Stimulated activated CD4-positive, alpha-beta T cell treated with anti-CD3 and anti-CD28 coated beads, Interleukin-12 subunit alpha, Interleukin-12 subunit beta, amount 100 ng/mL, for 24 hours (primary cell): Measurements from ENCODE around the gene XIRP2.
"Not testable (repeated sequence)": the region's sequence is repeated elsewhere in the genome, so short reads cannot be mapped to it uniquely, and the experiment has no call there.

Experiments used
- DNase-seq, 2 experiments: peaks; one replicate each; pipeline ENCODE4 v3.0.0-alpha.2; 2020; ENCODE audit warnings: low read depth in 2 of 2

The XIRP2 gene

DNA sequence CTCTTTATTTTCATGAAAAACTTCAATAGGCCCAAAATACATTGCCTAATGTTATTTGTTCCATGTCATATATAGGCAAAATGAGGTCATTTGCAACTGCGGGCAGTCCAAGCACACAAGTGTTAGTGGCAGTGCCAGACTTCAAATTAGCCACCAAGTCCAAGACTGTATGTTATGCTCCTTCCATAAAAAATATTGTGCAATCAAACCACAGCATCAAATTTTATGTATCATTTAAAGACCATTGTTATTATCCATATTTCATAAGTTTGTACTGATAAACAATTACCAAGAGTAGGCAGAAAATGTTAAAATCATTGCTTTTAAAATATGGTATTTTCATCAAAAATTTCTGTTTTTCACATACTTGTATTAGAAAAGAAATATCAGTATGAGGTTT, 54.1 kb downstream of the XIRP2 start:
- DNase-seq: no peak

DNA sequence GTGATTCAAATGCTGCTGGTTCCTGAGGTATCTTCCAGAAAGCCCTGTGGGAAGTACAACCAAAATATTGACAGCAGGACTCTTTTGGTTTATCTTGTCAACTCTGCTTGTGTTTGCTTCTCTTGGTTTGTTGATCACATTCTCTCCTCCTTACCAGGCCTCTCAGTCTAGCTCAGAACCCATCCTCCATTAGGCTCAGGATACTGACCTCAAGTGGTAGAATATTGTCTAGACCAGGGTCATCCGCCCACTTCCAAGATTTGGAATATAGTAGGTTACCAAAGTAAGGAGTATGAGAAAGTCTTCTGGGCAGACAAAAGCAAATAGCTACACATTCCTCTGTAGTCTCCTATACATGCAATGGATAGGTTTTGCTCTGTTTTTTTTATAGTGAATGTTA, 56.6 kb downstream of the XIRP2 start:
- DNase-seq: no peak

GRCh38 chr2:166957686-166958085, 69.4 kb downstream of the XIRP2 start:
- no peak for DNase-seq

DNA sequence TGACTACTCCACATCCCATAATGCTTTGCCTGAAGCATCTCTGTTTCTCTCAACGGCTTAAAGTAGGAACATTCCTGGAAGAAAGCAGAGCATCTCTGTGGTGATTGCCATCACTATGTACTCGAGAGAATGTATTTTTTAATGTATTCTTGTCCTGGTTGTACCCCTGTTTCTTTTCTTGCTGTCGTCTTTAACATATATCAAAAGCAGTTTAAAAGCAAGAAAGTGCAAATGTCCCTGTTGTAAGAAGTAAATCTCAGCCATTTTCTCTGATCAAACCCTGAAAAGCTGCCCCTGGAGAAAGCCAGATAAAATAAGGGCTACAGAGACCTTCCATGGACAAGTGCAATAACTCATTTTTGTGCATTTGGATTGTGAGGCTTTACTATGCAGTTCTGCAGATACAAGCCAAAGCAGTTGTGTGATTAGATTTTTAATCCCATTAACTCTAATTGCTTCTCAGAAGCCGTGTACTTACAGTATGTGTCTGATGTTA, 70.8 kb downstream of the XIRP2 start:
- no peak for DNase-seq

DNA sequence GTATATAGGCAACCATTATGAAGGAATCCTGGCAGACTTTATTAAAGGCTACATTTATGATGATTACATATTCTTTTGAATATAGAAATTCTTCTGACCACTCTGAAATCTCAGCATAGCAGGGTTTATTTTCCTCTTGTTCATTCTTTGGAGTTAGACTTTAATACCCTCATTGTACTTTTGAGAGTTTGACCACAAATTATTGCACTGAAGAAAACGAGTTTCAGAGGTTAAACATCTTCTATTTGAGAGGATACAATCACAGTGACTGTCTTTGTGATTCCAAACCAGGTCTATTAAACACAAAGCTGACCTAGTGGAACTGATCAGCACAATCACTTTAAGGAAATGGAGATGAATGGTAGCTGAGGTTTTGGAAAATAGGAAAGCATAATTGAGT, 71.3 kb downstream of the XIRP2 start:
- no peak for DNase-seq

- DNase-seq: no peak
Observed at GRCh38 chr2:166960702-166961270, 72.5 kb downstream of the XIRP2 start.

DNA sequence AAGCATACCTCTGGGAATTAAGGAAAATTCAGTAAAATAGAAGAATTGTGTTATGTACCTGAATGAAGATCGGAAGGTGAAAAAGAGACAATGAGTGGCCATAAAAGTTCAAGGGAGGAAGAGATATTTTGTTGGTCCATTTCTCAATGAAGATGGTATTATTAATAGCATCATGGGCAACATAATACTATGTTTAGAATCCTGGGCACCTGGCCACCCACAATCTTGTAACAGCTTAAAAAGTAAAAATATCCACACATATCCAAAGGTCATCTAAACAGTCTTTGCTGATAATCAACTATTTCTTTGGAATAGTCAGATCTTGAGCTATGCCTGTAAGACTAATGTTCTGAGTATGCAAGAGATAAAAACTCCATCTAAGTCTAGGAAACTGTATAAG, 73.7 kb downstream of the XIRP2 start:
- DNase-seq: no peak

DNA sequence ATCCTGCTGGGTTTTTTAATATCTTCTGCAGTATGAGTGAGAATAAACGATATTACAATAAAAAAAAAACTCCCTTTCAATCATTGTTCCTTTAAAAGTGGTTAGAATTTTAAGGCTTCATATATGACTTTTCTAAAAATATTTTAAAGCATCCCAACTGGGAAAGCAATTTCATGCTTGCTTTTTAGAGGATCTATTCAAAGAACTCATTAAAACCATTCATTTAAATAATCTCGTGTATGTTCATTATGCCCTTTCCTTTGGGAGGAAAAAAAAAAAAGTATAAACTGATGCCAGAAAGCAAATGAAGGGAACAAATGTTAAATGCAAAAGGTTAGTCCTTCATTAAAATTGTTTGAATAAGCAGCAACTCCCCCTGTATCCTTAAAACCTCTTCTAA, 81.2 kb downstream of the XIRP2 start:
- no peak for DNase-seq

DNA sequence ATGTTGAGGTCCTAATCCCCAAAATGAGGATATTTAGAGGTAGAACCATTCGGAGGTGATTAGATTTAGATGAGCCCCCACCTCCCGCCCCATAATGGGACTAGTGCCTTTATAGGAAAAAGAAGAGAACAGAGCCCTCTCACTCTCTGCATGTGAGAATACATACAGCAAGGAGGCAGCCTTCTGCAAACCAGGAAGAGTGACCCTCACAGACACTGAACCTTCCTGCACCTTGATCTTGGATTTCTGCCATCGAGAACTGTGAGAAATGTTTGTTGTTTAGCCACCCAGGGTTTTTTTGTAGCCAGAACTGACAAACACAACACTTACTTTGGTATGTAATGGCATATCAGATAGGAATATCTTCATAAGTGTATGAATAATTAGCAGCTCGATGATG, 83.7 kb downstream of the XIRP2 start:
- no peak for DNase-seq

- DNase-seq: no peak
Observed at GRCh38 chr2:166972418-166972817, 84.1 kb downstream of the XIRP2 start.

- DNase-seq: no peak
Observed at GRCh38 chr2:166984188-166984587, 95.9 kb downstream of the XIRP2 start.

GRCh38 chr2:166984797-166985196, 96.5 kb downstream of the XIRP2 start:
- DNase-seq: no peak

DNA sequence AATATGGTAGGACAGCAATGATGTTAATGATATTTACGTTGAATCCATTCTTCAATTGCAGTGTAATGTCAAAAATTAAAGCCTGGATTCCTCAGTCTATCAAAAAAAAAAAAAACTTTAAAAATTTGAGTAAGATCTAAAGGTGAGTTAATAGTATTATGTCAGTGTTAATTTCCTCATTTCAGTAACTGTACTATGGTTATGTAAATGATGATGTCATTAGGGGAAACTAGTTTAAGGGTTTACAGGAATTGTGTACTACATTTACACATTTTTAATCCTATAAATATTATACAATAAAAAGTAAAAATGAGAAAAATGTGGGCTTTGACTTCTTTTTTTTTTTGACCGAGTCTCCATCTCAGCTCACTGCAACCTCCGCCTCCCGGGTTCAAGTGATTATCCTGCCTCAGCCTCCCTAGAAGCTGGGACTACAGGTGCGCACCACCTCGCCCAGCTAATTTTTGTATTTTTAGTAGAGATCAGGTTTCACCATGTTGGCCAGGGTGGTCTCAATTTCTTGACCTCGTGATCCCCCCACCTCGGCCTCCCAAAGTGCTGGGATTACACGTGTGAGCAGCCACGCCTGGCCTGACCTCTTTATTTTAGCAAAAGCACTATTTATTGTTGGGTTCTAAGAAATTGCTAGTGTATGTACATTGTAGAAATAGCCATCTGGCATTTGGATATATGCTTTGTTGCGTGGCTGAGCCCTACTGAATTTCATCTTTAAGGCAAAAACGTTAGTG, 106.5 kb downstream of the XIRP2 start:
- no peak for DNase-seq

DNA sequence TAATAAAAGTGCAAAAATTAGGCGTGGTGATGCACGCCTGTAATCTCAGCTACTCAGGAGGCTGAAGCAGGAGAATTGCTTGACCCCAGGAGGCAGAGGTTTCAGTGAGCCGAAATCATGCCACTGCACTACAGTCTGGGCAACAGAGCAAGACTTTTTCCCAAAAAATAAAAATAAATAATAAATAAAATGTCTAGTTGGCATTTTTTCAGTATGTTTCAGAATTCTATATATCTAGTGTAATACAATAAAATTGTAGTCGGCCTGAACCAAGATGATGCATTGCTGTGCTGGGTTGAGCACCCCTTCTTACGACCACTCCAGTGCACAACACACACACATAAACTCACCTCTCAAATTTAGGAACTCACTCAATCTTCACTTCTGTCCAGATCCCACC, 108.2 kb downstream of the XIRP2 start:
- DNase-seq: no peak

DNA sequence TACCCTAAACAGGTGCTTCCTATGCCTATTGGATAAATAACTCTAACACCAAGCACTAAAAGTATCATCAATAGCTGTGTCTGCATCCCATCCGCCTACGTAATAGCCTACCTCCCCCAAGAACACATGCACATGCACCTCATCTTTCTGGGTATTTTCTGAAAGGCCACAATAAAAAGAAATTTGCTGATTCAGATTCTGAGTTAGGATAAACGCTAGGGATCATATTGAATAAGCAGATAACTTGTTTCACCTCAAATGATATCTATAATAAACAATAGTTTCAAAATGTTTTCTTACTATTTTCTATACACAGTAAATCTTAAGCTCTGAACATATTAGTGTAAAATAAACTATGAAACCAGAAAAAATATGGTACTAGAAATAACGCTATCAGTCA, 112.9 kb downstream of the XIRP2 start:
- no peak for DNase-seq

- no peak for DNase-seq
Observed at GRCh38 chr2:167005096-167005495, 116.8 kb downstream of the XIRP2 start.

- DNase-seq: no peak
Observed at GRCh38 chr2:167013227-167013626, 124.9 kb downstream of the XIRP2 start.

GRCh38 chr2:167015806-167016205, 127.5 kb downstream of the XIRP2 start:
- no peak for DNase-seq

GRCh38 chr2:167017021-167017420, 128.7 kb downstream of the XIRP2 start:
- no peak for DNase-seq

DNA sequence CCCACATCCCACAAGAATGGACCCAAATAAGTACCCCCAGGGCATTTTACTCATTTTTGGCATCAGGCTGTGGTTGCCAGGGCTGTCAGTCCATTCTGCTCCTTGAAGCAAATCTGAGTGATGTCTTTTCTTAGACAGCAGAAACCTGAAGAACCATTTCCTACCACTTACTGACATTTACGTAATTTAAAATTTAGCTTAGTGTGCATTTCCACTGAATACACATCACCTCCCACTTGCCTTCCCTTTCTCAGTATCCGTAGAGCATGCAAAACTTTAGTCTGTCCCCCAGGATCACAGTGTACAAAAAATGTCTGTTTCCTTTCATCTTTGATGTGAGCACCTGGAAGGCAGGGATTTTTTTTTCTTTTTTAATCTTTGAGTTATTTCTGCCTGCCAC, 130.3 kb downstream of the XIRP2 start:
- DNase-seq: no peak

- DNase-seq: no peak
Observed at GRCh38 chr2:167028503-167028902, 140.2 kb downstream of the XIRP2 start.

DNA sequence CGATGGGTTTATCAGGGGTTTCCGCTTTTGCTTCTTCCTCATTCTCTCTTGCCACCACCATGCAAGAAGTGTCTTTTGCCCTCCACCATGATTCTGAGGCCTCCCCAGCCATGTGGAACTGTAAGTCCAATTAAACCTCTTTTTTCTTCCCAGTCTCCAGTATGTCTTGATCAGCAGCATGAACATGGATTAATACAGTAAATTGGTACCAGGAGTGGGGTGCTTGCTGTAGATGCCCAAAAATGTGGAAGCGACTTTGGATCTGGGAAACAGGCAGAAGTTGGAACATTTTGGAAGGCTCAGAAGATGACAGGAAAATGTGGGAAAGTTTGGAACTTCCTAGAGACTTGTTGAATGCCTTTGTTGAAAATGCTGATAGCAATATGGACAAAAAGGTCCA, 146.7 kb downstream of the XIRP2 start:
- not testable (repeated sequence) for DNase-seq

GRCh38 chr2:167048829-167049228, 160.5 kb downstream of the XIRP2 start:
- DNase-seq: no peak

DNA sequence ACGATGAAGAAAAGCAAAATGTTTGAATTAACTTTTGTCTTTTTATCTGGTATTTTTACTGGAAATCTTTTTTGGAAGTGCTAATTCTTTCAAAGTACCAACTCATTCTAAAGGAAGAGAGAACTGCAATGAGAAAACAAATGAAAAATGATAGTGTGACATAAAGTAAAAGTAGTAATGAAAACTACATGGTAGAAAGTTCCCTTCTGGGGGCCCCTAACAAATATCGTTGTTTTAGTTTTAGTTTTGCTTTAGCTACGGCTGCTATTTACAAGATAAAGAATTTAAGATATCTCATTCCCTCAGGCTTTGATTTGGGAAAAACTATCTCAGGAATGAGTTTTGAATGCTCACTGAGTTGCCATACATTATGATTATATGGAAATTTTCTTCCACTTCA, 161.4 kb downstream of the XIRP2 start:
- DNase-seq: no peak
